Endothelial cell (in vitro differentiated cells): ENCODE data around the gene TMEM63A. TPM values are rescaled to one million over a fixed set of nuclear protein-coding genes. Genes with fewer than 3 reads are reported as not detected.
"Not testable (repeated sequence)": the region's sequence is repeated elsewhere in the genome, so short reads cannot be mapped to it uniquely, and the experiment has no call there.

Source experiments
- DNase-seq: peaks from one replicate; pipeline ENCODE4 v3.0.0; 2021; ENCODE audit warnings: low spot score
- H3K27ac Mint-ChIP-seq: one replicate; pipeline ENCODE4 v1.8.0; 2021; ENCODE audit warnings: mixed read lengths, inconsistent platforms; ENCODE audit not compliant: unreplicated experiment
- H3K27me3 Mint-ChIP-seq: one replicate; pipeline ENCODE4 v1.8.0; 2021; ENCODE audit warnings: mild to moderate bottlenecking, moderate library complexity, mixed read lengths, inconsistent platforms; ENCODE audit not compliant: unreplicated experiment
- H3K36me3 Mint-ChIP-seq: one replicate; pipeline ENCODE4 v1.8.0; 2021; ENCODE audit warnings: mild to moderate bottlenecking, low read depth, mixed read lengths, inconsistent platforms; ENCODE audit not compliant: unreplicated experiment
- H3K4me1 Mint-ChIP-seq: one replicate; pipeline ENCODE4 v1.8.0; 2021; ENCODE audit warnings: mild to moderate bottlenecking, mixed read lengths, inconsistent platforms; ENCODE audit not compliant: unreplicated experiment
- H3K4me3 Mint-ChIP-seq: one replicate; pipeline ENCODE4 v1.8.0; 2021; ENCODE audit warnings: mild to moderate bottlenecking, mixed read lengths, inconsistent platforms; ENCODE audit not compliant: unreplicated experiment
- H3K9me3 Mint-ChIP-seq: one replicate; pipeline ENCODE4 v1.8.0; 2021; ENCODE audit warnings: mixed read lengths, inconsistent platforms; ENCODE audit not compliant: unreplicated experiment
- CTCF ChIP-seq: fragments of 200-600 bp; sonication (generic); IDR thresholded peaks from one replicate; pipeline ENCODE4 v1.5.0; 2021; ENCODE audit warnings: antibody characterized with exemption; ENCODE audit not compliant: unreplicated experiment
- total RNA-seq: library from RNA; stranded (reverse); fragmentation: NEBNext Ultra II Directional; extraction: Animal tissue kit (Norgen Biotek cat#: 25700); gene quantifications from one replicate; pipeline ENCODE4 v1.2.1, GENCODE V29; 2021; ENCODE audit not compliant: unreplicated experiment

The TMEM63A gene
- total RNA-seq, 1 donor from 2014 or later: 79.9 TPM

- H3K36me3 Mint-ChIP-seq: no peaks in the 10 kb centered on the region
- H3K27me3 Mint-ChIP-seq: peaks cover 6% of the 10 kb centered on the region
- H3K4me3 Mint-ChIP-seq: no peak overlapping the region
- H3K4me1 Mint-ChIP-seq: peaks cover 37% of the 10 kb centered on the region
- H3K9me3 Mint-ChIP-seq: no peaks in the 10 kb centered on the region
- no peak for TF ChIP-seq CTCF
- no peak overlapping the region for H3K27ac Mint-ChIP-seq
- no peak for DNase-seq
These were observed 66.5 kb downstream of the TMEM63A start for GRCh38 chr1:225815526-225816178.

GRCh38 chr1:225815090-225815489, 67.1 kb downstream of the TMEM63A start:
- H3K36me3 Mint-ChIP-seq, H3K4me3 Mint-ChIP-seq, H3K27ac Mint-ChIP-seq, H3K27me3 Mint-ChIP-seq, H3K9me3 Mint-ChIP-seq, DNase-seq: not testable (repeated sequence)
- peaks cover 37% of the 10 kb centered on the region for H3K4me1 Mint-ChIP-seq

GRCh38 chr1:225814381-225814780, 67.8 kb downstream of the TMEM63A start:
- peaks cover 6% of the 10 kb centered on the region for H3K27me3 Mint-ChIP-seq
- H3K27ac Mint-ChIP-seq: no peak overlapping the region
- peaks cover 37% of the 10 kb centered on the region for H3K4me1 Mint-ChIP-seq
- TF ChIP-seq CTCF: no peak
- no peak for DNase-seq
- H3K4me3 Mint-ChIP-seq: no peak overlapping the region
- H3K36me3 Mint-ChIP-seq: no peaks in the 10 kb centered on the region
- no peaks in the 10 kb centered on the region for H3K9me3 Mint-ChIP-seq

GRCh38 chr1:225813214-225813964, 68.8 kb downstream of the TMEM63A start:
- H3K27me3 Mint-ChIP-seq: peaks cover 6% of the 10 kb centered on the region
- peaks cover 37% of the 10 kb centered on the region for H3K4me1 Mint-ChIP-seq
- H3K36me3 Mint-ChIP-seq: no peaks in the 10 kb centered on the region
- H3K4me3 Mint-ChIP-seq: peak overlapping the region; percentile 39
- no peak for TF ChIP-seq CTCF
- DNase-seq: no peak
- H3K27ac Mint-ChIP-seq: no peak overlapping the region
- H3K9me3 Mint-ChIP-seq: no peaks in the 10 kb centered on the region

- no peak for DNase-seq
- Mint-ChIP-seq H3K4me1 (peaks cover 34% of the 10 kb centered on the region), H3K27ac (no peak overlapping the region), H3K4me3 (peak overlapping the region; percentile 10), H3K36me3 (no peaks in the 10 kb centered on the region), H3K27me3 (peaks cover 7% of the 10 kb centered on the region), H3K9me3 (no peaks in the 10 kb centered on the region)
- TF ChIP-seq CTCF: no peak
These were observed 69.5 kb downstream of the TMEM63A start for GRCh38 chr1:225812488-225813213.
